SK-N-SH (cell line): ENCODE measurements around the gene TNFAIP3.

Source experiments
- CTCF ChIP-seq: fragments of 200-600 bp; sonication (generic); IDR thresholded peaks from 2 replicates; pipeline ENCODE4 v1.6.1; 2017; ENCODE audit warnings: antibody characterized with exemption, mild to moderate bottlenecking, moderate library complexity
- MXI1 ChIP-seq: IDR thresholded peaks from 2 replicates; pipeline ENCODE4 v1.6.1; 2012; ENCODE audit warnings: mild to moderate bottlenecking, low read depth, low read length, improper control_type of control experiment
- TEAD4 ChIP-seq: IDR thresholded peaks from 2 replicates; pipeline ENCODE4 v1.4.0; 2012; ENCODE audit warnings: mild to moderate bottlenecking, borderline replicate concordance; ENCODE audit not compliant: insufficient read depth

DNA sequence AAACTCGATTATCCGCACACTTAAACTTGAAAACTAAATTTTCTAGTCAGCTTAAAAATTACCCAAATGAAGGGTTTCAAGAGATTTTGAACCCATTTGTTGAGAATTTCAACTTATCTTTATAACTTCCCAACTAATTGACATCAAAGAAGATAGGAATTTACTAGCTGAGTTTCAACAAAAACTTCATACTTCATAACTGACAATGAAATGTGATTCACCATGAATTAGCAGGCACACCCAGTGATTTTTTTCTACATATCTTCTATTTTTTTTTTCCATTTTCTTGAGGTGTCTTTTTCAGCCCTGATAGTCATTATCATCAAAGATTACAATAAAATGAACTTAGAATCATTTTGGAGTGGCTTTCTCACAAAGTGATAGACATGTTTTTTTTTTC is 26.7 kb downstream of the TNFAIP3 start:
- TF ChIP-seq MXI1 (no peak), CTCF (no peak), TEAD4 (no peak)
